ENCODE measurements around the gene TSPAN12. TPM values are rescaled to one million over a fixed set of nuclear protein-coding genes. Genes with fewer than 3 reads are reported as not detected.

The TSPAN12 gene
- total and polyA plus RNA-seq, 2 of the 8 experiments (the other 6 are each of a cell fraction or from before 2014, with no cell fraction given) = 6.1 to 17.9 TPM

GRCh38 chr7:120794106-120794729, 63.7 kb downstream of the TSPAN12 start:
- H2AK5ac ChIP-seq (ENCODE audit: low read depth, low read length) = no peak overlapping the region
- no peak overlapping the region for H3K27ac ChIP-seq (ENCODE audit: low read depth, low read length)
- no peaks in the 10 kb centered on the region for H3K79me2 ChIP-seq (ENCODE audit: control insufficient read depth in 1 of 2, insufficient read depth in 2 of 2, low read length in 2 of 2)
- no peak overlapping the region for H3K23ac ChIP-seq (ENCODE audit: insufficient read length)
- H3K56ac ChIP-seq (replicated peaks; ENCODE audit: insufficient read length, low read depth, low read length) = no peak overlapping the region
- H3K9ac ChIP-seq (replicated peaks in 1 of 4; ENCODE audit: extremely low read depth in 1 of 4, low read depth in 3 of 4, low read length in 3 of 4) = no peak overlapping the region
- ChIA-PET CTCF (ENCODE audit: partially characterized antibody) (interaction anchor here (0.6 to 4.6 kb wide), 6 partner anchors 8 to 313 kb away, joined by 3 to 28 read pairs (median 4); partner anchors contain the start of gene TSPAN12), POLR2A (ENCODE audit: partially characterized antibody) (interaction anchor here (0.7 kb wide), 1 partner anchor 89 kb away, joined by 3 read pairs; no protein-coding TSS in a partner anchor)
- no peak overlapping the region for H2BK20ac ChIP-seq (ENCODE audit: low read length)
- H2BK12ac ChIP-seq (ENCODE audit: low read depth, low read length) = no peak overlapping the region
- H3K18ac ChIP-seq (ENCODE audit: extremely low read depth, low read length) = no peak overlapping the region; the same call in 1 of the 2 replicates
- H3K4me1 ChIP-seq (replicated peaks in 1 of 4; ENCODE audit: control insufficient read depth in 3 of 4, insufficient read depth in 4 of 4, low read length in 3 of 4) = peaks cover 0 to 4% (median 2%) of the 10 kb centered on the region in 4 experiments; a peak in 2 of 7 replicates
- H3K27me3 ChIP-seq (replicated peaks in 1 of 4; ENCODE audit: control insufficient read depth in 3 of 4, extremely low read depth in 1 of 4, insufficient read depth in 3 of 4, low read length in 3 of 4) = no peaks in the 10 kb centered on the region
- no peak overlapping the region for H3K14ac ChIP-seq (ENCODE audit: insufficient read length)
- H4K20me1 ChIP-seq (replicated peaks in 1 of 2; ENCODE audit: control insufficient read depth in 1 of 2, insufficient read depth in 2 of 2, low read length in 2 of 2) = no peaks in the 10 kb centered on the region
- 87% methylated on average over 4 of the region's 4 CpGs; no CpG with 5 or more reads in 1 of the 2 experiments for WGBS, 2 experiments (ENCODE audit: extremely low coverage in 1 of 2, insufficient coverage in 1 of 2, insufficient read length in 1 of 2, insufficient replicate concordance in 2 of 2, low coverage in 1 of 2, low lambda C conversion rate in 2 of 2, missing lambda C conversion rate in 1 of 2)
- no peak overlapping the region for H3K4me3 ChIP-seq (ENCODE audit: extremely low read depth in 1 of 4, insufficient read depth in 2 of 4, low read depth in 3 of 4, low read length in 4 of 4)
- no peaks in the 10 kb centered on the region for H3K36me3 ChIP-seq (ENCODE audit: control insufficient read depth in 2 of 4, insufficient read depth in 4 of 4, low read length in 3 of 4)
- FAIRE-seq (no peak), DNase-seq (ENCODE audit: low read depth in 1 of 2, low spot score in 2 of 2) (no peak)
- TF ChIP-seq SP1 (IDR thresholded peaks at IDR 0.05; ENCODE audit: low read depth, low read length) (no peak), E2F6 (IDR thresholded peaks at IDR 0.05) (peak; percentile 92), SRF (IDR thresholded peaks at IDR 0.05; ENCODE audit: low read depth, low read length) (no peak), SAP30 (IDR thresholded peaks at IDR 0.05; ENCODE audit: insufficient read depth, insufficient replicate concordance, low read length) (no peak), MAX (IDR thresholded peaks at IDR 0.05) (peak; percentile 87), CREB1 (IDR thresholded peaks at IDR 0.05) (no peak), KDM5A (IDR thresholded peaks at IDR 0.05; ENCODE audit: low read length) (no peak), SIX5 (IDR thresholded peaks at IDR 0.05; ENCODE audit: low read depth, low read length) (no peak), SIN3A (conservative IDR thresholded peaks at IDR 0.05 in 1 of 2, IDR thresholded peaks at IDR 0.05 in 1 of 2; ENCODE audit: low read depth in 1 of 2, low read length in 2 of 2) (no peak), KDM4A (IDR thresholded peaks at IDR 0.05; ENCODE audit: low read depth, low read length, severe bottlenecking) (no peak), BACH1 (IDR thresholded peaks at IDR 0.05; ENCODE audit: low read length) (no peak)
- TF ChIP-seq, protein P1, sequence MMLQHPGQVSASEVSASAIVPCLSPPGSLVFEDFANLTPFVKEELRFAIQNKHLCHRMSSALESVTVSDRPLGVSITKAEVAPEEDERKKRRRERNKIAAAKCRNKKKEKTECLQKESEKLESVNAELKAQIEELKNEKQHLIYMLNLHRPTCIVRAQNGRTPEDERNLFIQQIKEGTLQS (IDR thresholded peaks at IDR 0.05; ENCODE audit: insufficient read depth, low read depth, low read length) = no peak
- no peak overlapping the region for H3K4me2 ChIP-seq (ENCODE audit: insufficient read depth in 1 of 2, low read depth in 2 of 2, low read length in 2 of 2)
- H4K8ac ChIP-seq (ENCODE audit: extremely low read depth, insufficient read depth, low read length) = no peak overlapping the region
- H3K9me3 ChIP-seq (ENCODE audit: insufficient read depth in 2 of 2, low read depth in 1 of 2, low read length in 1 of 2) = peaks cover 0 to 2% of the 10 kb centered on the region in 2 experiments; a peak in 1 of 4 replicates
- no peak overlapping the region for H4K5ac ChIP-seq (ENCODE audit: insufficient read length, low read depth, low read length)
- no peaks in the 10 kb centered on the region; the same call in 1 of the 2 replicates for H3K23me2 ChIP-seq (ENCODE audit: low read depth, low read length)
- no peak overlapping the region for H2BK15ac ChIP-seq (ENCODE audit: low read length)
- no peak overlapping the region for H4K91ac ChIP-seq (replicated peaks; ENCODE audit: insufficient read length, low read length)
- no peak overlapping the region for H2BK5ac ChIP-seq (ENCODE audit: low read depth, low read length)
- H3K4ac ChIP-seq (replicated peaks; ENCODE audit: insufficient read length, low read depth, low read length) = no peak overlapping the region
- H2BK120ac ChIP-seq (replicated peaks; ENCODE audit: low read depth, low read length) = no peak overlapping the region
- no peak overlapping the region for H2AFZ ChIP-seq (ENCODE audit: low read length)
- no peaks in the 10 kb centered on the region for H3K79me1 ChIP-seq (ENCODE audit: low read depth, low read length)

Data from H1 (cell line).